Measurements from ENCODE around the gene KLF7. TPM values are rescaled to one million over a fixed set of nuclear protein-coding genes. Genes with fewer than 3 reads are reported as not detected.
A peak's percentile ranks its signal among the peaks of the same experiment; 100 is the strongest.

The KLF7 gene
- total and polyA plus RNA-seq, 4 donors: 1.9 to 11.5 (median 4.5) TPM

GRCh38 chr2:207066166-207066565, 99.6 kb downstream of the KLF7 start:
- H3K27me3 ChIP-seq (ENCODE audit: control insufficient read depth in 4 of 4, insufficient read depth in 4 of 4, low read length in 3 of 4): no peaks in the 10 kb centered on the region
- H3K4me3 ChIP-seq (ENCODE audit: low read depth in 1 of 3, low read length in 3 of 3): no peak overlapping the region
- no peaks in the 10 kb centered on the region for H3K9me3 ChIP-seq (ENCODE audit: control insufficient read depth in 4 of 4, low read length in 3 of 4)
- 60% methylated on average over 2 of the region's 2 CpGs for WGBS
- H3K4me1 ChIP-seq (ENCODE audit: control insufficient read depth in 4 of 4, insufficient read depth in 4 of 4, low read length in 3 of 4): no peaks in the 10 kb centered on the region
- TF ChIP-seq, protein P1, sequence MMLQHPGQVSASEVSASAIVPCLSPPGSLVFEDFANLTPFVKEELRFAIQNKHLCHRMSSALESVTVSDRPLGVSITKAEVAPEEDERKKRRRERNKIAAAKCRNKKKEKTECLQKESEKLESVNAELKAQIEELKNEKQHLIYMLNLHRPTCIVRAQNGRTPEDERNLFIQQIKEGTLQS (IDR thresholded peaks at IDR 0.05): no peak
- TF ChIP-seq FOXA2 (IDR thresholded peaks at IDR 0.05): no peak
- TF ChIP-seq, protein P2, sequence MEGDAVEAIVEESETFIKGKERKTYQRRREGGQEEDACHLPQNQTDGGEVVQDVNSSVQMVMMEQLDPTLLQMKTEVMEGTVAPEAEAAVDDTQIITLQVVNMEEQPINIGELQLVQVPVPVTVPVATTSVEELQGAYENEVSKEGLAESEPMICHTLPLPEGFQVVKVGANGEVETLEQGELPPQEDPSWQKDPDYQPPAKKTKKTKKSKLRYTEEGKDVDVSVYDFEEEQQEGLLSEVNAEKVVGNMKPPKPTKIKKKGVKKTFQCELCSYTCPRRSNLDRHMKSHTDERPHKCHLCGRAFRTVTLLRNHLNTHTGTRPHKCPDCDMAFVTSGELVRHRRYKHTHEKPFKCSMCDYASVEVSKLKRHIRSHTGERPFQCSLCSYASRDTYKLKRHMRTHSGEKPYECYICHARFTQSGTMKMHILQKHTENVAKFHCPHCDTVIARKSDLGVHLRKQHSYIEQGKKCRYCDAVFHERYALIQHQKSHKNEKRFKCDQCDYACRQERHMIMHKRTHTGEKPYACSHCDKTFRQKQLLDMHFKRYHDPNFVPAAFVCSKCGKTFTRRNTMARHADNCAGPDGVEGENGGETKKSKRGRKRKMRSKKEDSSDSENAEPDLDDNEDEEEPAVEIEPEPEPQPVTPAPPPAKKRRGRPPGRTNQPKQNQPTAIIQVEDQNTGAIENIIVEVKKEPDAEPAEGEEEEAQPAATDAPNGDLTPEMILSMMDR (IDR thresholded peaks at IDR 0.05; ENCODE audit: low read depth, low read length, missing input control): no peak
- no peak for TF ChIP-seq JUND (IDR thresholded peaks at IDR 0.05)
- no peak for TF ChIP-seq FOXA1 (IDR thresholded peaks at IDR 0.05)
- no peak for TF ChIP-seq TAF1 (conservative IDR thresholded peaks at IDR 0.05)
- TF ChIP-seq NR2F2 (IDR thresholded peaks at IDR 0.05): no peak
- TF ChIP-seq GABPA (IDR thresholded peaks at IDR 0.05 in 1 of 2, conservative IDR thresholded peaks at IDR 0.05 in 1 of 2): no peak
- TF ChIP-seq, protein P3, sequence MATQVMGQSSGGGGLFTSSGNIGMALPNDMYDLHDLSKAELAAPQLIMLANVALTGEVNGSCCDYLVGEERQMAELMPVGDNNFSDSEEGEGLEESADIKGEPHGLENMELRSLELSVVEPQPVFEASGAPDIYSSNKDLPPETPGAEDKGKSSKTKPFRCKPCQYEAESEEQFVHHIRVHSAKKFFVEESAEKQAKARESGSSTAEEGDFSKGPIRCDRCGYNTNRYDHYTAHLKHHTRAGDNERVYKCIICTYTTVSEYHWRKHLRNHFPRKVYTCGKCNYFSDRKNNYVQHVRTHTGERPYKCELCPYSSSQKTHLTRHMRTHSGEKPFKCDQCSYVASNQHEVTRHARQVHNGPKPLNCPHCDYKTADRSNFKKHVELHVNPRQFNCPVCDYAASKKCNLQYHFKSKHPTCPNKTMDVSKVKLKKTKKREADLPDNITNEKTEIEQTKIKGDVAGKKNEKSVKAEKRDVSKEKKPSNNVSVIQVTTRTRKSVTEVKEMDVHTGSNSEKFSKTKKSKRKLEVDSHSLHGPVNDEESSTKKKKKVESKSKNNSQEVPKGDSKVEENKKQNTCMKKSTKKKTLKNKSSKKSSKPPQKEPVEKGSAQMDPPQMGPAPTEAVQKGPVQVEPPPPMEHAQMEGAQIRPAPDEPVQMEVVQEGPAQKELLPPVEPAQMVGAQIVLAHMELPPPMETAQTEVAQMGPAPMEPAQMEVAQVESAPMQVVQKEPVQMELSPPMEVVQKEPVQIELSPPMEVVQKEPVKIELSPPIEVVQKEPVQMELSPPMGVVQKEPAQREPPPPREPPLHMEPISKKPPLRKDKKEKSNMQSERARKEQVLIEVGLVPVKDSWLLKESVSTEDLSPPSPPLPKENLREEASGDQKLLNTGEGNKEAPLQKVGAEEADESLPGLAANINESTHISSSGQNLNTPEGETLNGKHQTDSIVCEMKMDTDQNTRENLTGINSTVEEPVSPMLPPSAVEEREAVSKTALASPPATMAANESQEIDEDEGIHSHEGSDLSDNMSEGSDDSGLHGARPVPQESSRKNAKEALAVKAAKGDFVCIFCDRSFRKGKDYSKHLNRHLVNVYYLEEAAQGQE (IDR thresholded peaks at IDR 0.05): no peak
- TF ChIP-seq, protein P4, sequence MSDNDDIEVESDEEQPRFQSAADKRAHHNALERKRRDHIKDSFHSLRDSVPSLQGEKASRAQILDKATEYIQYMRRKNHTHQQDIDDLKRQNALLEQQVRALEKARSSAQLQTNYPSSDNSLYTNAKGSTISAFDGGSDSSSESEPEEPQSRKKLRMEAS (IDR thresholded peaks at IDR 0.05): no peak
- TF ChIP-seq YY1 (IDR thresholded peaks at IDR 0.05): no peak
- no peak for TF ChIP-seq ZBTB33 (IDR thresholded peaks at IDR 0.05)
- no peak for TF ChIP-seq SP1 (IDR thresholded peaks at IDR 0.05)
- TF ChIP-seq RXRA (IDR thresholded peaks at IDR 0.05): no peak
- no peak for TF ChIP-seq EGR1 (IDR thresholded peaks at IDR 0.05; ENCODE audit: low read depth in 2 of 2)
- no peak for DNase-seq (ENCODE audit: low spot score)
- no peak overlapping the region for H3K27ac ChIP-seq (ENCODE audit: low read depth in 1 of 2, low read length in 2 of 2)
- no peaks in the 10 kb centered on the region for H3K36me3 ChIP-seq (ENCODE audit: control insufficient read depth in 4 of 4, insufficient read depth in 3 of 4, low read depth in 1 of 4, low read length in 3 of 4)
- no peak overlapping the region for H3K9ac ChIP-seq (ENCODE audit: low read depth in 1 of 2, low read length in 2 of 2)

DNA sequence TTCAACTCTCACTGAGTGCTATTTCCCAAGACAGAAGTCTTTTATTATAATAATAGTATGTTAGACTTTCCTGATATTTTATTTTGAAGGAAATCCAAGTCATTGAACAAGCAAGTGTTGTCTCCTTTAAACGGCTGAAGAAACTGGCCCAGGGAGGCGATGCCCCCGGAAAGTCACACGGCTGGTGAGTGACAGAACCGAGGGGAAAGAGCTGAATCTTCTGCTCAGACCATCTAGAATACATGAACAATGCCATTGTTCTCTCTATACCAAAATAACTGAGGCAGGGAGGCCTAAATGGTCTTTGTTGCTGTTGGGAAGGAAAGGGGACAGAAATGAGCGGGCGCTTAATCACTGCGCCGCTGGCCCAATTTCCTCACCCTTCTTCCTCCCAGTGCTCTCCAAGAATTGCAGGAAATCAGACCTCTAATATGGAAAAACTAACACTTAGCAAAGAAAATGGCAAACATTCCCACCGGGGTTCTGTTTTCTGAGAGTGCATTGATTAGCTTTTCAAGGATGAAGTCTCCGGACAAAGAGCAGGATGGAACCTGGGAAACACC, 101.5 kb downstream of the KLF7 start:
- Histone ChIP-seq H3K27ac (ENCODE audit: low read depth in 1 of 2, low read length in 2 of 2) (no peak overlapping the region), H3K27me3 (ENCODE audit: control insufficient read depth in 4 of 4, insufficient read depth in 4 of 4, low read length in 3 of 4) (no peaks in the 10 kb centered on the region), H3K9ac (ENCODE audit: low read depth in 1 of 2, low read length in 2 of 2) (no peak overlapping the region), H3K9me3 (ENCODE audit: control insufficient read depth in 4 of 4, low read length in 3 of 4) (no peaks in the 10 kb centered on the region), H3K4me1 (ENCODE audit: control insufficient read depth in 4 of 4, insufficient read depth in 4 of 4, low read length in 3 of 4) (no peaks in the 10 kb centered on the region), H3K4me3 (ENCODE audit: low read depth in 1 of 3, low read length in 3 of 3) (no peak overlapping the region), H3K36me3 (ENCODE audit: control insufficient read depth in 4 of 4, insufficient read depth in 3 of 4, low read depth in 1 of 4, low read length in 3 of 4) (no peaks in the 10 kb centered on the region)
- TF ChIP-seq ZBTB33 (IDR thresholded peaks at IDR 0.05): no peak
- peak; percentile 13 for TF ChIP-seq NR2F2 (IDR thresholded peaks at IDR 0.05)
- DNase-seq (ENCODE audit: low spot score): no peak
- WGBS: 75% methylated on average over 11 of the region's 11 CpGs

Measured in liver (tissue), 9 donors.